H9 (cell line): ENCODE measurements around the gene KRTAP2-2. TPM values are rescaled to one million over a fixed set of nuclear protein-coding genes. Genes with fewer than 3 reads are reported as not detected.
"Not testable (repeated sequence)": the region's sequence is repeated elsewhere in the genome, so short reads cannot be mapped to it uniquely, and the experiment has no call there.

Source experiments
- DNase-seq: peaks from one replicate; pipeline ENCODE4 v3.0.0-alpha.2; 2017
- H2AFZ ChIP-seq: one replicate; pipeline ENCODE4 v1.6.1; 2013; ENCODE audit warnings: mild to moderate bottlenecking, low read length, control low read depth, moderate library complexity
- H2AK5ac ChIP-seq: 2 replicates; pipeline ENCODE4 v1.6.1; 2013; ENCODE audit warnings: low read length, control low read depth, mixed read lengths; ENCODE audit not compliant: insufficient read length
- H2BK120ac ChIP-seq: one replicate; pipeline ENCODE4 v1.6.1; 2013; ENCODE audit warnings: low read depth, mild to moderate bottlenecking, low read length, control low read depth, inconsistent platforms; ENCODE audit not compliant: poor library complexity, severe bottlenecking
- H2BK12ac ChIP-seq: 2 replicates; pipeline ENCODE4 v1.6.1; 2013; ENCODE audit warnings: low read length, control low read depth, mixed read lengths, low read depth; ENCODE audit not compliant: insufficient read length
- H2BK15ac ChIP-seq: 2 replicates; pipeline ENCODE4 v1.6.1; 2013; ENCODE audit warnings: low read depth, low read length, control low read depth
- H2BK20ac ChIP-seq: one replicate; pipeline ENCODE4 v1.6.1; 2013; ENCODE audit warnings: low read depth, mild to moderate bottlenecking, low read length, control low read depth, inconsistent platforms; ENCODE audit not compliant: poor library complexity, severe bottlenecking
- H2BK5ac ChIP-seq: 2 replicates; pipeline ENCODE4 v1.6.1; 2013; ENCODE audit warnings: low read length, control low read depth, mixed read lengths; ENCODE audit not compliant: insufficient read length
- H3K14ac ChIP-seq: 2 replicates; pipeline ENCODE4 v1.6.1; 2013; ENCODE audit warnings: low read length, control low read depth; ENCODE audit not compliant: insufficient read depth
- H3K18ac ChIP-seq: 2 replicates; pipeline ENCODE4 v1.6.1; 2013; ENCODE audit warnings: low read depth, mild to moderate bottlenecking, mixed read lengths, low read length, control low read depth; ENCODE audit not compliant: insufficient read length
- H3K23ac ChIP-seq: 2 replicates; pipeline ENCODE4 v1.6.1; 2013; ENCODE audit warnings: low read length, control low read depth, mixed read lengths, low read depth; ENCODE audit not compliant: insufficient read length
- H3K23me2 ChIP-seq: 2 replicates; pipeline ENCODE4 v1.6.1; 2013; ENCODE audit warnings: low read depth, mild to moderate bottlenecking, mixed read lengths, low read length, control low read depth; ENCODE audit not compliant: insufficient read length, poor library complexity, severe bottlenecking
- H3K27ac ChIP-seq: 2 replicates; pipeline ENCODE4 v1.5.1; 2013; ENCODE audit warnings: low read length, control low read depth, mixed read lengths, low read depth; ENCODE audit not compliant: insufficient read length
- H3K27me3 ChIP-seq: 2 replicates; pipeline ENCODE4 v1.6.1; 2013; ENCODE audit warnings: low read length, control low read depth, inconsistent platforms; ENCODE audit not compliant: insufficient read depth
- H3K4ac ChIP-seq: 2 replicates; pipeline ENCODE4 v1.6.1; 2013; ENCODE audit warnings: low read depth, mild to moderate bottlenecking, control low read depth, inconsistent platforms, low read length, moderate library complexity
- H3K4me1 ChIP-seq: 2 replicates; pipeline ENCODE4 v1.6.1; 2013; ENCODE audit warnings: low read length, control low read depth, inconsistent platforms; ENCODE audit not compliant: insufficient read depth
- H3K4me2 ChIP-seq: 2 replicates; pipeline ENCODE4 v1.6.1; 2013; ENCODE audit warnings: low read length, control low read depth, mixed read lengths; ENCODE audit not compliant: insufficient read length, insufficient read depth
- H3K56ac ChIP-seq: 2 replicates; pipeline ENCODE4 v1.6.1; 2013; ENCODE audit warnings: low read depth, mild to moderate bottlenecking, mixed read lengths, low read length, control low read depth; ENCODE audit not compliant: insufficient read length
- H3K79me1 ChIP-seq: 2 replicates; pipeline ENCODE4 v1.6.1; 2013; ENCODE audit warnings: low read depth, mild to moderate bottlenecking, moderate library complexity, low read length, control low read depth, inconsistent platforms; ENCODE audit not compliant: insufficient read depth, poor library complexity, severe bottlenecking
- H3K79me2 ChIP-seq: 2 replicates; pipeline ENCODE4 v1.6.1; 2013; ENCODE audit warnings: low read length, control low read depth, inconsistent platforms; ENCODE audit not compliant: insufficient read depth
- H3K9ac ChIP-seq: 2 replicates; pipeline ENCODE4 v1.6.1; 2013; ENCODE audit warnings: low read length, control low read depth, mixed read lengths; ENCODE audit not compliant: insufficient read length; ENCODE audit errors: extremely low read depth
- H3K9me3 ChIP-seq: one replicate; pipeline ENCODE4 v1.6.1; 2013; ENCODE audit warnings: low read depth, low read length, inconsistent platforms; ENCODE audit not compliant: control insufficient read depth
- H3T11ph ChIP-seq: one replicate; pipeline ENCODE4 v1.6.1; 2013; ENCODE audit warnings: mild to moderate bottlenecking, low read length, control low read depth, inconsistent platforms
- H4K20me1 ChIP-seq: one replicate; pipeline ENCODE4 v1.6.1; 2013; ENCODE audit not compliant: control insufficient read depth, insufficient read length, insufficient read depth
- H4K5ac ChIP-seq: 2 replicates; pipeline ENCODE4 v1.6.1; 2013; ENCODE audit warnings: low read depth, mild to moderate bottlenecking, mixed read lengths, low read length, control low read depth; ENCODE audit not compliant: insufficient read length
- H4K8ac ChIP-seq: replicated peaks from 2 replicates; pipeline ENCODE4 v1.6.1; 2013; ENCODE audit warnings: low read length, control low read depth, mixed read lengths, low read depth; ENCODE audit not compliant: insufficient read length
- H4K91ac ChIP-seq: 2 replicates; pipeline ENCODE4 v1.6.1; 2013; ENCODE audit warnings: low read depth, mild to moderate bottlenecking, moderate library complexity, mixed read lengths, low read length, control low read depth; ENCODE audit not compliant: insufficient read length
- H3K27ac Mint-ChIP-seq, 3 experiments: 2 replicates in 2 of 3; 3 replicates in 1 of 3; pipeline ENCODE4 v1.8.0; 2020 to 2021; ENCODE audit warnings: mixed read lengths in 3 of 3, mild to moderate bottlenecking in 1 of 3, moderate library complexity in 1 of 3
- H3K27me3 Mint-ChIP-seq: 2 replicates; pipeline ENCODE4 v1.8.0; 2021; ENCODE audit warnings: low read depth, mild to moderate bottlenecking, moderate library complexity, mixed read lengths
- H3K36me3 Mint-ChIP-seq, 3 experiments: 2 replicates in 2 of 3; 3 replicates in 1 of 3; pipeline ENCODE4 v1.8.0; 2020 to 2021; ENCODE audit warnings: low read depth in 3 of 3, mixed read lengths in 3 of 3; ENCODE audit not compliant: insufficient read depth in 1 of 3
- H3K4me1 Mint-ChIP-seq, 2 experiments: 2 replicates each; pipeline ENCODE4 v1.8.0; 2020; ENCODE audit warnings: mixed read lengths in 2 of 2
- H3K4me3 Mint-ChIP-seq, 2 experiments: 2 replicates in 1 of 2; 3 replicates in 1 of 2; pipeline ENCODE4 v1.8.0; 2020 to 2021; ENCODE audit warnings: mild to moderate bottlenecking in 2 of 2, mixed read lengths in 2 of 2, moderate library complexity in 1 of 2
- H3K9me3 Mint-ChIP-seq, 2 experiments: 2 replicates in 1 of 2; 3 replicates in 1 of 2; pipeline ENCODE4 v1.8.0; 2020; ENCODE audit warnings: mild to moderate bottlenecking in 2 of 2, mixed read lengths in 2 of 2, moderate library complexity in 1 of 2
- WGBS: extraction: QIAGEN DNeasy Blood & Tissue Kit; methylation state at CpG from one replicate; pipeline ENCODE4 v1.1.7; 2013; ENCODE audit warnings: missing lambda C conversion rate, low lambda C conversion rate, mixed read lengths; ENCODE audit not compliant: insufficient read length; ENCODE audit errors: extremely low coverage; 5-methylcytosine and 5-hydroxymethylcytosine counted together
- total RNA-seq: library from RNA; stranded (reverse); gene quantifications from 2 replicates; pipeline ENCODE4 v1.2.1, GENCODE V29; 2021
- TF ChIP-seq, protein P1 (sequence below): fragments of 200-600 bp; sonication (generic); conservative IDR thresholded peaks from 3 replicates; pipeline ENCODE4 v1.8.0; 2021; ENCODE audit warnings: antibody characterized with exemption, mild to moderate bottlenecking

The KRTAP2-2 gene
- total RNA-seq, 1 experiment from 2014 or later, result not detected

DNA sequence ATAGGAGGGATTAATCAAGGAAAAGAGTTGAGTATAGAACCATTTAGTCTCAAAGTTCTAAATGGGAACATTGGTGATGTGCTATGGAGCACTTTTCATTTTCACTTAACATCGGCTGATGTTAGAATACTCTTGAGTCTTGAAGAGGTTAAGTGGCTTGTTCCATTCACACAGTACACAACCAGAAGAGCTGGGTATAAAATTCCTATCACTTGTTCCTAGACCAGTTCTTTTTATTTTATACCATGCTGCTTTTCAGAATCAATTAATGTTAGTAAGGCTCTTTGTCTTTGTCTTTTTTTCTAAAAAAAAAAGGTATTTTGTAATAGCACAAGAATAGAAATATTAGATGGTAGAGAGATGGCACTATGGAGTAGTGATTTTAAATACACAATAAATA is 12.1 kb downstream of the KRTAP2-2 start:
- WGBS, result no CpG with 5 or more reads among the region's 1 CpG
- H2AFZ ChIP-seq, result no peak overlapping the region
- H3K27ac Mint-ChIP-seq, result no peak overlapping the region
- H3K4me1 Mint-ChIP-seq, result peaks cover 23 to 26% of the 10 kb centered on the region in 2 experiments
- no peak overlapping the region for H3K4me3 Mint-ChIP-seq
- H2BK15ac ChIP-seq, result no peak overlapping the region
- H3K56ac ChIP-seq, result no peak overlapping the region
- H3K27me3 Mint-ChIP-seq, result no peaks in the 10 kb centered on the region
- TF ChIP-seq, protein P1, sequence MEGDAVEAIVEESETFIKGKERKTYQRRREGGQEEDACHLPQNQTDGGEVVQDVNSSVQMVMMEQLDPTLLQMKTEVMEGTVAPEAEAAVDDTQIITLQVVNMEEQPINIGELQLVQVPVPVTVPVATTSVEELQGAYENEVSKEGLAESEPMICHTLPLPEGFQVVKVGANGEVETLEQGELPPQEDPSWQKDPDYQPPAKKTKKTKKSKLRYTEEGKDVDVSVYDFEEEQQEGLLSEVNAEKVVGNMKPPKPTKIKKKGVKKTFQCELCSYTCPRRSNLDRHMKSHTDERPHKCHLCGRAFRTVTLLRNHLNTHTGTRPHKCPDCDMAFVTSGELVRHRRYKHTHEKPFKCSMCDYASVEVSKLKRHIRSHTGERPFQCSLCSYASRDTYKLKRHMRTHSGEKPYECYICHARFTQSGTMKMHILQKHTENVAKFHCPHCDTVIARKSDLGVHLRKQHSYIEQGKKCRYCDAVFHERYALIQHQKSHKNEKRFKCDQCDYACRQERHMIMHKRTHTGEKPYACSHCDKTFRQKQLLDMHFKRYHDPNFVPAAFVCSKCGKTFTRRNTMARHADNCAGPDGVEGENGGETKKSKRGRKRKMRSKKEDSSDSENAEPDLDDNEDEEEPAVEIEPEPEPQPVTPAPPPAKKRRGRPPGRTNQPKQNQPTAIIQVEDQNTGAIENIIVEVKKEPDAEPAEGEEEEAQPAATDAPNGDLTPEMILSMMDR, result no peak
- no peak overlapping the region for H3K18ac ChIP-seq
- no peaks in the 10 kb centered on the region; a peak in 1 of 7 replicates for H3K36me3 Mint-ChIP-seq
- no peaks in the 10 kb centered on the region for H3K9me3 ChIP-seq
- no peaks in the 10 kb centered on the region for H3K23me2 ChIP-seq
- H2BK5ac ChIP-seq, result no peak overlapping the region
- no peaks in the 10 kb centered on the region for H4K20me1 ChIP-seq
- H3K9me3 Mint-ChIP-seq, result no peaks in the 10 kb centered on the region; a peak in 2 of 5 replicates
- H4K91ac ChIP-seq, result no peak overlapping the region
- H3K14ac ChIP-seq, result no peak overlapping the region
- no peaks in the 10 kb centered on the region; the same call in 1 of the 2 replicates for H3K4me1 ChIP-seq
- H3K9ac ChIP-seq, result no peak overlapping the region
- H3K4ac ChIP-seq, result no peak overlapping the region
- no peak overlapping the region for H4K8ac ChIP-seq
- H2AK5ac ChIP-seq, result no peak overlapping the region
- H2BK120ac ChIP-seq, result no peak overlapping the region
- H2BK12ac ChIP-seq, result no peak overlapping the region
- no peak overlapping the region for H3K23ac ChIP-seq
- DNase-seq, result no peak
- H3K79me1 ChIP-seq, result no peaks in the 10 kb centered on the region
- H4K5ac ChIP-seq, result no peak overlapping the region
- no peak overlapping the region for H3T11ph ChIP-seq
- no peak overlapping the region for H2BK20ac ChIP-seq
- H3K27ac ChIP-seq, result no peak overlapping the region
- H3K27me3 ChIP-seq, result no peaks in the 10 kb centered on the region
- no peak overlapping the region for H3K4me2 ChIP-seq
- H3K79me2 ChIP-seq, result no peaks in the 10 kb centered on the region

DNA sequence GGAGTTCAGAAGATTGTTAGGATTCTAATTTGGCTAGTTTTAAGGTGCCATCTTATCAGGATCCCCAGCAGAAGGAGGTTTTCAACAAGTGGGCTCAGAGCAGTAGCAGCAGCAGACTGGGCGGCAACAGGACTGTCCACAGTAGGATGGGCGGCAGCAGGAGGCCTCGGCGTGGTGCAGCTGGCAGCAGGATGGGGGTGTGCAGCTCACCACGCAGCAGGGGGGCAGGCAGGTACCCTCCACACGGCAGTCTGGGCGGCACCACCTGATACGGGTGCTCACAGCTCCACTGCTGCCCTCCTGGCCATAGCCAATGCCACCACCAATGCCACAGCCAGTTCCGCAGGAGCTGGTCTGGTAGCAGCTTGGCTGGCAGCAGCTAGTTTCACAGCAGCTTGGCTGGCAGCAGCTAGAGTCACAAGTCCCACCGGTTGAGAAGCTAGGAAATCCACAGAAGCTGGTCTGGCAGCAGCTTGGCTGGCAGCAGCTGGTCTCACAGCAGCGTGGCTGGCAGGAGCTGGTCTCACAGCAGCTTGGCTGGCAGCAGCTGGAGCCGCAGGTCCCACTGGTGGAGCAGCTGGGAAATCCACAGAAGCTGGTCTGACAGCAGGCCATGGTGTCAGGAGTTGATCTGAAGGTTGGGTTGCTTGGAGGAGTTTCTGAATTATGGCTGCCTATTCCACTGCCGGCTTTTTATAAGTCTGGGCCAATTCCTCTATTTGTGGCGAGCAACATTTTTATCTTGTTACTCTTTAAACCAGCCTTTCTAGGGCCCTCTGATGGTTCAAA is 14.1 kb downstream of the KRTAP2-2 start, which contains the start of gene KRTAP1-1:
Gene KRTAP1-1 (minus strand): TSS at position 668 of the 789 bp plus-strand sequence. CDS start 53 bp downstream, at position 615.
- H2BK15ac ChIP-seq, H3K4me2 ChIP-seq, H3K23me2 ChIP-seq, H3K79me2 ChIP-seq, H3K79me1 ChIP-seq, H3K27ac ChIP-seq, H3K56ac ChIP-seq, H2AK5ac ChIP-seq, H3K18ac ChIP-seq, H4K91ac ChIP-seq, DNase-seq, H4K5ac ChIP-seq, H3K23ac ChIP-seq, H3T11ph ChIP-seq, H3K4me3 Mint-ChIP-seq, H2BK20ac ChIP-seq, H3K9me3 Mint-ChIP-seq, H2BK5ac ChIP-seq, H3K36me3 Mint-ChIP-seq, H4K8ac ChIP-seq, H2BK12ac ChIP-seq, H2BK120ac ChIP-seq, H2AFZ ChIP-seq, H3K27me3 ChIP-seq, H3K9ac ChIP-seq, H3K27me3 Mint-ChIP-seq, H3K9me3 ChIP-seq, H3K27ac Mint-ChIP-seq, H3K4me1 ChIP-seq, H3K4ac ChIP-seq, H4K20me1 ChIP-seq: not testable (repeated sequence)
- H3K4me1 Mint-ChIP-seq, result peaks cover 33 to 34% of the 10 kb centered on the region in 2 experiments
- no CpG with 5 or more reads among the region's 14 CpGs for WGBS
- H3K14ac ChIP-seq, result 0 out of 2 replicates have a peak within 1 kb of the TSS, but pooled peaks have one; percentile 71
